ENCODE results near the gene FBXL16.

GRCh38 chr16:685967-686366, 19.6 kb downstream of the FBXL16 start:
- TF ChIP-seq, protein P1, sequence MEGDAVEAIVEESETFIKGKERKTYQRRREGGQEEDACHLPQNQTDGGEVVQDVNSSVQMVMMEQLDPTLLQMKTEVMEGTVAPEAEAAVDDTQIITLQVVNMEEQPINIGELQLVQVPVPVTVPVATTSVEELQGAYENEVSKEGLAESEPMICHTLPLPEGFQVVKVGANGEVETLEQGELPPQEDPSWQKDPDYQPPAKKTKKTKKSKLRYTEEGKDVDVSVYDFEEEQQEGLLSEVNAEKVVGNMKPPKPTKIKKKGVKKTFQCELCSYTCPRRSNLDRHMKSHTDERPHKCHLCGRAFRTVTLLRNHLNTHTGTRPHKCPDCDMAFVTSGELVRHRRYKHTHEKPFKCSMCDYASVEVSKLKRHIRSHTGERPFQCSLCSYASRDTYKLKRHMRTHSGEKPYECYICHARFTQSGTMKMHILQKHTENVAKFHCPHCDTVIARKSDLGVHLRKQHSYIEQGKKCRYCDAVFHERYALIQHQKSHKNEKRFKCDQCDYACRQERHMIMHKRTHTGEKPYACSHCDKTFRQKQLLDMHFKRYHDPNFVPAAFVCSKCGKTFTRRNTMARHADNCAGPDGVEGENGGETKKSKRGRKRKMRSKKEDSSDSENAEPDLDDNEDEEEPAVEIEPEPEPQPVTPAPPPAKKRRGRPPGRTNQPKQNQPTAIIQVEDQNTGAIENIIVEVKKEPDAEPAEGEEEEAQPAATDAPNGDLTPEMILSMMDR (IDR thresholded peaks at IDR 0.05; ENCODE audit: low read depth, low read length, missing input control), result peak; percentile 21
- TF ChIP-seq ATF3 (IDR thresholded peaks at IDR 0.05), result no peak
- no peak for TF ChIP-seq SP1 (IDR thresholded peaks at IDR 0.05)
- TF ChIP-seq REST (IDR thresholded peaks at IDR 0.05), result no peak
- no peak for TF ChIP-seq RAD21 (IDR thresholded peaks at IDR 0.05)
- TF ChIP-seq JUND (IDR thresholded peaks at IDR 0.05), result no peak
- no peak for TF ChIP-seq RXRA (IDR thresholded peaks at IDR 0.05)
- no peak for TF ChIP-seq GABPA (IDR thresholded peaks at IDR 0.05 in 1 of 2, conservative IDR thresholded peaks at IDR 0.05 in 1 of 2)

Measured in liver (tissue), 3 donors.